Stimulated activated CD8-positive, alpha-beta memory T cell treated with anti-CD3 and anti-CD28 coated beads, Interleukin-15, amount 100 ng/mL, for 48 hours (primary cell): ENCODE measurements around the gene RBM19.
"Not testable (repeated sequence)": the region's sequence is repeated elsewhere in the genome, so short reads cannot be mapped to it uniquely, and the experiment has no call there.

Experiments used
- DNase-seq, 2 donors: peaks; one replicate each; pipeline ENCODE4 v3.0.0-alpha.2; 2020; ENCODE audit warnings: low read depth in 2 of 2

RBM19 gene

GRCh38 chr12:113831476-113831875, 134.6 kb downstream of the RBM19 start:
- DNase-seq = no peak

DNA sequence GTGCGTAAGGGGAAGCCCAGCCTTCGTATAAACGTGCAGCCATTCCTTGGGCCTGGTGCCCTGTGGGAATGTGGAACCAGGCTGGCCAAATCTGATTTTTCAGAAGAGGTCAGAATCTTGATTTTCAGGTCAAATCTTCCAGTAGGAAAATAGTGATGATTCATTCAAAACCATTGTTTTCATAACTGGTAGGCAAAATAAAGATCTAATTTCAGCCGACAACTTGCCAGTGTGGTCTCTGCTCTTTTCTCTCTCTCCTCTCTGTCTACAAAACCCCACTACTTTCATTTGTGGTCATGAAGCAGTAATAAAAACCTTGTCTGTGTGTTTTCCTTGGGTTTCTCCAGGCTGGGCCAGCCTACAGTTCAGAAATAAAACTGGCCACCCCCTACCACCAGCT, 135.1 kb downstream of the RBM19 start:
- no peak for DNase-seq

DNA sequence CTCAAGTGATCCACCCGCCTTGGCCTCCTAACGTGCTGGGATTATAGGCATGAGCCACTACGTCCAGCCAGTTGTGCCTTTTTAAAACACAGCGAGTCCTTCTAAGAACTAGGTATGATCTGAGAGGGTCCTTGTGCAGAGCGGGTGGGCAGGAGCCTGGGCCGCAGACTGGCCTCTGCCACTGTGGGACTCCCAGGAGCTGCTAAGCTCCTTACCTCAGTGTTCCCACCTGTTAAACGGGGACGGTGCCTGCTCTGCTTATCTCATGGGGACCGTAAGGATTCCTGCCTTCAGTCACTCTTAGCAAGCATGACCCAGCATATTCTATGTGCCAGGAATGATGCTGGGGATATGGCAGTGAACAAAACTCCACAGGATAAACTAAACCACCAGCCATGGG, 136.9 kb downstream of the RBM19 start:
- no peak for DNase-seq

GRCh38 chr12:113827539-113828114, 138.5 kb downstream of the RBM19 start:
- DNase-seq = no peak

GRCh38 chr12:113826805-113827538, 139.2 kb downstream of the RBM19 start:
- no peak for DNase-seq

- no peak for DNase-seq
Observed at GRCh38 chr12:113825705-113826104, 140.4 kb downstream of the RBM19 start.

- DNase-seq = no peak
Observed at GRCh38 chr12:113823816-113824215, 142.3 kb downstream of the RBM19 start.

DNA sequence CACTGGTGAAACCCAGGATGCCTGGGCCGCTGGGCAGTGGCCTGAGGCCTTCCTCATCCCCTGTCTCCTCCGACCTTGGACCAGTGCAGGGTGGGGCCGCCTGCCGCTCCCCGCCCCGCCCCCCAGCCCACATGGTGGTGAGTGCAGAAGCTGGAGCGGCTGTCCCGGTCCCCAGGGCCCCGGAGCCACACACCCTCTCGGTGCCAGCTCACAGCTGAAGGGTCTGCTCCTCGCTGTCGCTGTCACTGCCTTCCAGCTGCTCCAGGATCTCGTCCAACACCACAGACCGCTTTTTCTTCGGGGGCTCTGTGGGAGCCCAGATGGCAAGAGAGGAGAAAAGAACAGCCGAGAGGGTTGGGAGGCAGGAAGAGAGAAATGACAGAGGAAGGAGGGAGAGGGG, 143.1 kb downstream of the RBM19 start:
- DNase-seq = no peak

DNA sequence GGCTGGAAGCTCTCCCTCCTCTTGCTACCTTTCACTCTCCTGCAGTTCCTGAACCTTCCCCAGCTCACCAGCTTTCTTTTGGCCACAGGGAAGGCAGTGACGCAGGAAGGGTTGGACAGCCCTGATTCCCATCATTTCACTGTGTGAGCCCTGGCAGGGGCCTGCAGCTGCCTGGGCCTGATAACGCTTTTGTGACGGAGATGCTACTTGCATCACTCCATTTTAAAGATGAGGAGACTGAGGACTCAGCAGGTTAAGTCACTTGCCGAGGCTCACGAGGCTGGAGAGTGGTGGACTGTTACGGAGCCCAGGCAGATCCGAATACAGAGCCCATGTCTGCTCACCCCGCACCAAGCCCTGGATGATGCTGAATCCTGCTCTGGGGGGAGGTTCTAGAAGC, 145.3 kb downstream of the RBM19 start:
- DNase-seq = no peak

GRCh38 chr12:113820309-113820708, 145.8 kb downstream of the RBM19 start:
- no peak for DNase-seq

DNA sequence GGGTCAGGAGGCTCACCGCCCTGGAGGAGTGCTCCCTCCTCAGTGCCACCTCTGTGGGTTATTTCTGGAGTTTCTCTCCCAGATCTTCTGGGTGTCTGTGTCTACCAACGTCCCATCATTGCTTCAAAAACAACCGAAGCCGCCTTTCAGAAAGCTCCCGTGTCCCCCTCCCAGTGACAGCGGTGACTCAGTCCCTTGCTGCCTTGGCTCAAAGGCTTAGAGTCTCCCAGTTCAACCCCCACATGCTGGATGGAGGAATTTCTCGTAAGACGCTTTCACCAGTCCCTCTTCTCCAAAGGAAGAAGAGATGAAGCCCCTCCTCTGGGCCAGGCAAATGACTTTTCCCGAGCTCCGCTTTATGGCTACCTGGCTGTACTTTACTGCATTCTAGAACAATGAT, 146.6 kb downstream of the RBM19 start:
- no peak for DNase-seq

GRCh38 chr12:113818833-113819232, 147.3 kb downstream of the RBM19 start:
- DNase-seq = no peak

GRCh38 chr12:113818283-113818682, 147.8 kb downstream of the RBM19 start:
- no peak for DNase-seq

GRCh38 chr12:113816866-113817265, 149.3 kb downstream of the RBM19 start:
- DNase-seq = no peak

- DNase-seq = no peak
Observed at GRCh38 chr12:113815031-113815430, 151.1 kb downstream of the RBM19 start.

DNA sequence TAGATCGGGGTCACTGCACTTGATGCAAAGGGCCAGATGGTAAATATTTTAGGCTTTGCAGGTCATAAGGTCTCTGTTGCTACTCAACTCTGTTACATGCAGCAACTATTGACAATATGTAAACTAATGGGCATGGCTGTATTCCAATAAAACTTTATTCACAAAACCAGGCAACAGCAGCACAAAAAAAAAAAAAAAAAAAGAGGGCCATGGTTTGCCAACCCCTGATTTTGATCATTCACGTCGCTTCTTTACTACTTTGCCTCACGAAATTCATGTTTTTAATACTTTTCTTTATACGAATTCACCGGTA, 152.9 kb downstream of the RBM19 start:
- DNase-seq = no peak

- DNase-seq = no peak
Observed at GRCh38 chr12:113812411-113813228, 153.5 kb downstream of the RBM19 start.

DNA sequence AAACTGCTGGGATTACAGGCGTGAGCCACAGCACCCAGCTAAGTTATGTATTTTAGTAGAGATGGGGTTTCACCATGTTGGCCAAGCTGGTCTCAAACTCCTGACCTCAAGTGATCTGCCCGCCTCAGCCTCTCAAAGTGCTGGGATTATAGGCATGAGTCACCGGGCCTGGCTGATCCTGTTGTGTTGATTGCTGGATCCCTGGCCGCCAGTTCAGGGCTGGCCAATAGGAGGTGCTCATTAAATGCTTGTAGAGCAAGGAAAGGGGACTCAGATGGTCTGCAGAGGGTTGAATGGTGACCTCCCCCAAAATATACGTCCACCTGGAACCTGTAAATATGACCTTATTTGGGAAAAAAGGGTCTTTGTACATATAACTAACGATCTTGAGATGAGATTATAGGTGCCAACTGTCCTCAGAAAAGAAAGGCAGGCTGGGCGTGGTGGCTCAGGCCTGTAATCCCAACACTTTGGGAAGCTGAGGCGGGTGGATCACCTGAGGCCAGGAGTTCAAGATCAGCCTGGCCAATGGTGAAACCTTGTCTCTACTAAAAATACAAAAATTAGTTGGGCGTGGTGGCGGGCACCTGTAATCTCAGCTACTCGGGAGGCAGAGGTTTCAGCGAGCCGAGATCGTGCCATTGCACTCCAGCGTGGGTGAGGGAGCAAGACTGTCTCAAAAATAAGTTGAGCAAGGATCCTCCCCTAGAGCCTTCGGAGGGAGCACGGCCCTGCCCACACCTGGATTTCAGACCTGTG, 156.5 kb downstream of the RBM19 start:
- not testable (repeated sequence) for DNase-seq

GRCh38 chr12:113808095-113808951, 157.8 kb downstream of the RBM19 start:
- no peak for DNase-seq

- no peak for DNase-seq
Observed at GRCh38 chr12:113805673-113806072, 160.5 kb downstream of the RBM19 start.

GRCh38 chr12:113804961-113805600, 161.0 kb downstream of the RBM19 start:
- DNase-seq = no peak
